Measurements from ENCODE around the gene HAGHL.
"Not testable (repeated sequence)": the region's sequence is repeated elsewhere in the genome, so short reads cannot be mapped to it uniquely, and the experiment has no call there.

The HAGHL gene

GRCh38 chr16:769184-769784 lies 42.4 kb downstream of the HAGHL start:
- H3K36me3 ChIP-seq (ENCODE audit: control insufficient read depth, insufficient read depth, low read length) = no peaks in the 10 kb centered on the region
- no peaks in the 10 kb centered on the region for H3K4me1 ChIP-seq (ENCODE audit: control insufficient read depth, insufficient read depth, low read length)
- H3K9me3 ChIP-seq (ENCODE audit: control insufficient read depth, insufficient read depth, low read length) = no peaks in the 10 kb centered on the region
- no peaks in the 10 kb centered on the region for H3K27me3 ChIP-seq (ENCODE audit: control insufficient read depth, insufficient read depth, low read length)
- no peak overlapping the region for H3K9ac ChIP-seq (ENCODE audit: low read depth, low read length)
- H3K4me3 ChIP-seq (ENCODE audit: low read depth, low read length) = no peak overlapping the region

- Histone ChIP-seq H3K4me3 (ENCODE audit: low read depth, low read length) (no peak overlapping the region), H3K4me1 (ENCODE audit: control insufficient read depth, insufficient read depth, low read length) (no peaks in the 10 kb centered on the region), H3K9me3 (ENCODE audit: control insufficient read depth, insufficient read depth, low read length) (no peaks in the 10 kb centered on the region), H3K36me3 (ENCODE audit: control insufficient read depth, insufficient read depth, low read length) (no peaks in the 10 kb centered on the region), H3K9ac (ENCODE audit: low read depth, low read length) (no peak overlapping the region), H3K27me3 (ENCODE audit: control insufficient read depth, insufficient read depth, low read length) (no peaks in the 10 kb centered on the region)
Observed at GRCh38 chr16:769934-770333, 43.0 kb downstream of the HAGHL start.

- Histone ChIP-seq H3K9me3 (ENCODE audit: control insufficient read depth, insufficient read depth, low read length) (no peaks in the 10 kb centered on the region), H3K36me3 (ENCODE audit: control insufficient read depth, insufficient read depth, low read length) (no peaks in the 10 kb centered on the region), H3K4me1 (ENCODE audit: control insufficient read depth, insufficient read depth, low read length) (no peaks in the 10 kb centered on the region), H3K27me3 (ENCODE audit: control insufficient read depth, insufficient read depth, low read length) (no peaks in the 10 kb centered on the region), H3K9ac (ENCODE audit: low read depth, low read length) (no peak overlapping the region), H3K4me3 (ENCODE audit: low read depth, low read length) (no peak overlapping the region)
Observed at GRCh38 chr16:770411-770810, 43.5 kb downstream of the HAGHL start.

GRCh38 chr16:772959-773358 lies 46.1 kb downstream of the HAGHL start:
- H3K27me3 ChIP-seq (ENCODE audit: control insufficient read depth, insufficient read depth, low read length) = no peaks in the 10 kb centered on the region
- H3K36me3 ChIP-seq (ENCODE audit: control insufficient read depth, insufficient read depth, low read length) = no peaks in the 10 kb centered on the region

GRCh38 chr16:774086-775001 lies 47.4 kb downstream of the HAGHL start:
- no peak overlapping the region for H3K9ac ChIP-seq (ENCODE audit: low read depth, low read length)
- H3K4me1 ChIP-seq (ENCODE audit: control insufficient read depth, insufficient read depth, low read length) = no peaks in the 10 kb centered on the region
- no peak overlapping the region for H3K4me3 ChIP-seq (ENCODE audit: low read depth, low read length)
- peaks cover 2% of the 10 kb centered on the region for H3K27me3 ChIP-seq (ENCODE audit: control insufficient read depth, insufficient read depth, low read length)
- no peaks in the 10 kb centered on the region for H3K36me3 ChIP-seq (ENCODE audit: control insufficient read depth, insufficient read depth, low read length)
- H3K9me3 ChIP-seq (ENCODE audit: control insufficient read depth, insufficient read depth, low read length) = no peaks in the 10 kb centered on the region

More at GRCh38 chr16:772959-773358, 46.1 kb downstream of the HAGHL start:
- Histone ChIP-seq H3K9me3 (ENCODE audit: control insufficient read depth, insufficient read depth, low read length) (no peaks in the 10 kb centered on the region), H3K4me1 (ENCODE audit: control insufficient read depth, insufficient read depth, low read length) (no peaks in the 10 kb centered on the region), H3K9ac (ENCODE audit: low read depth, low read length) (no peak overlapping the region), H3K4me3 (ENCODE audit: low read depth, low read length) (no peak overlapping the region)

- Histone ChIP-seq H3K36me3 (ENCODE audit: control insufficient read depth, insufficient read depth, low read length) (no peaks in the 10 kb centered on the region), H3K9me3 (ENCODE audit: control insufficient read depth, insufficient read depth, low read length) (no peaks in the 10 kb centered on the region), H3K27me3 (ENCODE audit: control insufficient read depth, insufficient read depth, low read length) (peaks cover 2% of the 10 kb centered on the region), H3K4me1 (ENCODE audit: control insufficient read depth, insufficient read depth, low read length) (no peaks in the 10 kb centered on the region), H3K9ac (ENCODE audit: low read depth, low read length) (no peak overlapping the region), H3K4me3 (ENCODE audit: low read depth, low read length) (no peak overlapping the region)
Observed at GRCh38 chr16:775236-775796, 48.4 kb downstream of the HAGHL start.

- H3K4me3 ChIP-seq (ENCODE audit: low read depth, low read length); H3K9ac ChIP-seq (ENCODE audit: low read depth, low read length); H3K36me3 ChIP-seq (ENCODE audit: control insufficient read depth, insufficient read depth, low read length); H3K27me3 ChIP-seq (ENCODE audit: control insufficient read depth, insufficient read depth, low read length); H3K4me1 ChIP-seq (ENCODE audit: control insufficient read depth, insufficient read depth, low read length); H3K9me3 ChIP-seq (ENCODE audit: control insufficient read depth, insufficient read depth, low read length): not testable (repeated sequence)
Observed at GRCh38 chr16:776298-776697, 49.4 kb downstream of the HAGHL start.

- peaks cover 2% of the 10 kb centered on the region for H3K27me3 ChIP-seq (ENCODE audit: control insufficient read depth, insufficient read depth, low read length)
- H3K9ac ChIP-seq (ENCODE audit: low read depth, low read length) = no peak overlapping the region
- no peaks in the 10 kb centered on the region for H3K36me3 ChIP-seq (ENCODE audit: control insufficient read depth, insufficient read depth, low read length)
- H3K9me3 ChIP-seq (ENCODE audit: control insufficient read depth, insufficient read depth, low read length) = no peaks in the 10 kb centered on the region
- H3K4me1 ChIP-seq (ENCODE audit: control insufficient read depth, insufficient read depth, low read length) = no peaks in the 10 kb centered on the region
- no peak overlapping the region for H3K4me3 ChIP-seq (ENCODE audit: low read depth, low read length)
Observed at GRCh38 chr16:776824-777223, 49.9 kb downstream of the HAGHL start.

- Histone ChIP-seq H3K4me3 (ENCODE audit: low read depth, low read length) (no peak overlapping the region), H3K4me1 (ENCODE audit: control insufficient read depth, insufficient read depth, low read length) (no peaks in the 10 kb centered on the region), H3K27me3 (ENCODE audit: control insufficient read depth, insufficient read depth, low read length) (peaks cover 2% of the 10 kb centered on the region), H3K9me3 (ENCODE audit: control insufficient read depth, insufficient read depth, low read length) (no peaks in the 10 kb centered on the region), H3K36me3 (ENCODE audit: control insufficient read depth, insufficient read depth, low read length) (no peaks in the 10 kb centered on the region), H3K9ac (ENCODE audit: low read depth, low read length) (no peak overlapping the region)
Observed at GRCh38 chr16:777826-778225, 50.9 kb downstream of the HAGHL start.

GRCh38 chr16:778447-778846 lies 51.5 kb downstream of the HAGHL start:
- H3K9ac ChIP-seq (ENCODE audit: low read depth, low read length) = no peak overlapping the region
- H3K9me3 ChIP-seq (ENCODE audit: control insufficient read depth, insufficient read depth, low read length) = no peaks in the 10 kb centered on the region
- peaks cover 2% of the 10 kb centered on the region for H3K27me3 ChIP-seq (ENCODE audit: control insufficient read depth, insufficient read depth, low read length)
- no peaks in the 10 kb centered on the region for H3K36me3 ChIP-seq (ENCODE audit: control insufficient read depth, insufficient read depth, low read length)
- no peaks in the 10 kb centered on the region for H3K4me1 ChIP-seq (ENCODE audit: control insufficient read depth, insufficient read depth, low read length)
- no peak overlapping the region for H3K4me3 ChIP-seq (ENCODE audit: low read depth, low read length)

- H3K9ac ChIP-seq (ENCODE audit: low read depth, low read length) = no peak overlapping the region
- H3K4me1 ChIP-seq (ENCODE audit: control insufficient read depth, insufficient read depth, low read length) = no peaks in the 10 kb centered on the region
- no peaks in the 10 kb centered on the region for H3K9me3 ChIP-seq (ENCODE audit: control insufficient read depth, insufficient read depth, low read length)
- H3K36me3 ChIP-seq (ENCODE audit: control insufficient read depth, insufficient read depth, low read length) = no peaks in the 10 kb centered on the region
- H3K27me3 ChIP-seq (ENCODE audit: control insufficient read depth, insufficient read depth, low read length) = peaks cover 2% of the 10 kb centered on the region
- no peak overlapping the region for H3K4me3 ChIP-seq (ENCODE audit: low read depth, low read length)
Observed at GRCh38 chr16:778909-779527, 52.1 kb downstream of the HAGHL start.
